A549 (cell line): ENCODE measurements around the gene UPK3A. TPM values are rescaled to one million over a fixed set of nuclear protein-coding genes. Genes with fewer than 3 reads are reported as not detected.
A peak's percentile ranks its signal among the peaks of the same experiment; 100 is the strongest.

ENCODE experiments used
- ATAC-seq, 2 experiments: fragments of 200-7000 bp in 1 of 2; fragments of >200 bp in 1 of 2; cut with Nextera tagmentation in 1 of 2; cut with Tn5 transposase in 1 of 2; 3 replicates each; pipeline versions ENCODE4 v1.8.0 to v1.9.1; 2018 to 2020; ENCODE audit warnings: mild to moderate bottlenecking in 1 of 2, moderate library complexity in 1 of 2
- CTCF ChIA-PET: fragments of 300-600 bp; sonication (Branson Sonifier 250); formaldehyde crosslinking; extraction: SDS; loops from one replicate; lab custom pipeline; 2021; ENCODE audit warnings: antibody characterized with exemption, inconsistent platforms; lab: Yijun Ruan, JAX
- POLR2A ChIA-PET: fragments of 350-600 bp; formaldehyde crosslinking; extraction: SDS; loops from one replicate; lab custom pipeline; 2021; ENCODE audit warnings: antibody characterized with exemption, inconsistent platforms; lab: Yijun Ruan, JAX
- DNase-seq, 2 experiments: peaks; one replicate each; pipeline versions ENCODE4 v3.0.0 to v3.0.0-alpha.2; 2011 to 2016; ENCODE audit warnings: low read depth in 1 of 2, low spot score in 1 of 2
- FAIRE-seq: peaks from 2 replicates; lab custom pipeline; 2011; peaks lifted over from hg19 to GRCh38; lab: Jason Lieb, UNC
- H3K27ac ChIP-seq, 2 experiments: fragments of >200 bp; sonication (Bioruptor Twin); formaldehyde crosslinking; 3 replicates each; pipeline ENCODE4 v1.5.1; 2016 to 2017
- H3K4me1 ChIP-seq: fragments of >200 bp; sonication (Bioruptor Twin); formaldehyde crosslinking; 3 replicates; pipeline ENCODE4 v1.6.1; 2016
- H3K4me2 ChIP-seq: fragments of >200 bp; sonication (Bioruptor Twin); formaldehyde crosslinking; 3 replicates; pipeline ENCODE4 v1.6.1; 2016
- H3K4me3 ChIP-seq: fragments of >200 bp; sonication (Bioruptor Twin); formaldehyde crosslinking; 3 replicates; pipeline ENCODE4 v1.5.1; 2016
- H3K9me3 ChIP-seq: fragments of >200 bp; sonication (Bioruptor Twin); formaldehyde crosslinking; 3 replicates; pipeline ENCODE4 v1.6.1; 2016
- EP300 ChIP-seq, 2 experiments: fragments of >200 bp; sonication (Bioruptor Twin); formaldehyde crosslinking; IDR thresholded peaks; 2 replicates in 1 of 2; 3 replicates in 1 of 2; pipeline ENCODE4 v1.6.1; 2016 to 2017
- ESRRA ChIP-seq: fragments of 150-350 bp; IDR thresholded peaks from 2 replicates; pipeline ENCODE4 v1.6.1; 2014; ENCODE audit warnings: mild to moderate bottlenecking, low read length, borderline replicate concordance
- FOSB ChIP-seq: fragments of 250-450 bp; sonication (Bioruptor Pico); IDR thresholded peaks from 2 replicates; pipeline ENCODE4 v1.5.0; 2020; ENCODE audit warnings: mild to moderate bottlenecking, moderate library complexity
- HMGXB4 ChIP-seq: fragments of 250-450 bp; sonication (Bioruptor Pico); IDR thresholded peaks from 2 replicates; pipeline ENCODE4 v1.5.0; 2021; ENCODE audit warnings: mild to moderate bottlenecking, moderate library complexity, borderline replicate concordance
- KDM1A ChIP-seq: fragments of 200-600 bp; sonication (generic); IDR thresholded peaks from 2 replicates; pipeline ENCODE4 v1.6.1; 2016; ENCODE audit warnings: low read depth, mild to moderate bottlenecking
- MYC ChIP-seq: IDR thresholded peaks from 2 replicates; pipeline ENCODE4 v1.6.1; 2012; ENCODE audit warnings: mild to moderate bottlenecking, inconsistent platforms, low read length, improper control_type of control experiment, borderline replicate concordance
- NPAS2 ChIP-seq: fragments of 250-450 bp; sonication (Bioruptor Pico); IDR thresholded peaks from 2 replicates; pipeline ENCODE4 v1.8.0; 2022; ENCODE audit warnings: mild to moderate bottlenecking, moderate library complexity, borderline replicate concordance
- POLR2A ChIP-seq: IDR thresholded peaks from 2 replicates; pipeline ENCODE4 v1.6.1; 2012; ENCODE audit warnings: mild to moderate bottlenecking, low read length
- RCOR1 ChIP-seq: fragments of 150-350 bp; IDR thresholded peaks from 2 replicates; pipeline ENCODE4 v1.6.1; 2014; ENCODE audit warnings: antibody characterized with exemption, low read length, low read depth
- SREBF2 ChIP-seq: fragments of 450-650 bp; IDR thresholded peaks from 2 replicates; pipeline ENCODE4 v1.6.1; 2014; ENCODE audit warnings: mild to moderate bottlenecking, moderate library complexity
- ZFP36 ChIP-seq: fragments of 450-650 bp; IDR thresholded peaks from 2 replicates; pipeline ENCODE4 v1.6.1; 2014; ENCODE audit warnings: borderline replicate concordance; ENCODE audit not compliant: partially characterized antibody
- ZNF302 ChIP-seq: fragments of 250-450 bp; sonication (Bioruptor Pico); IDR thresholded peaks from 2 replicates; pipeline ENCODE4 v1.9.0; 2021; ENCODE audit warnings: inconsistent platforms, mild to moderate bottlenecking, moderate library complexity
- WGBS: methylation state at CpG from one replicate; pipeline ENCODE4 v1.1.6; 2017; ENCODE audit errors: missing lambda C conversion rate; 5-methylcytosine and 5-hydroxymethylcytosine counted together
- polyA plus RNA-seq, 4 experiments: library from polyadenylated mRNA; depleted of rRNA in 3 of 4; stranded (reverse); fragments of >200 nt; fragmentation: RNase III in 1 of 4; extraction: RNeasy Plus Mini Kit Qiagen cat#74134 plus additional on column Dnase treatment in 1 of 4; gene quantifications; 2 replicates in 3 of 4; 3 replicates in 1 of 4; pipeline ENCODE4 v1.2.3, GENCODE V29; 2011 to 2017

Gene UPK3A
- polyA plus RNA-seq, 2 of the 4 experiments (the other 2 are of a cell fraction) = not detected

GRCh38 chr22:45235851-45236342 lies 48.9 kb upstream of the UPK3A start:
- no peak for DNase-seq
- WGBS = 80% methylated on average over 10 of the region's 20 CpGs
- Histone ChIP-seq H3K4me3 (no peak overlapping the region), H3K27ac (no peak overlapping the region), H3K9me3 (no peaks in the 10 kb centered on the region), H3K4me1 (peaks cover 9% of the 10 kb centered on the region; the same call in 2 of the 3 replicates)
- POLR2A ChIA-PET = no interaction called here
- TF ChIP-seq MYC = no peak
- TF ChIP-seq, all 56 proteins: peak for 0
- FAIRE-seq (no peak), ATAC-seq (no peak)
- H3K4me2 ChIP-seq = no peak overlapping the region
- CTCF ChIA-PET = no interaction called here

GRCh38 chr22:45237065-45237990 lies 47.4 kb upstream of the UPK3A start:
- TF ChIP-seq RCOR1 (no peak), SREBF2 (no peak), POLR2A (no peak), HMGXB4 (CRISPR knock-in tag) (no peak), ZNF302 (CRISPR knock-in tag) (no peak)
- H3K4me1 ChIP-seq = peaks cover 18% of the 10 kb centered on the region
- DNase-seq (no peak), FAIRE-seq (no peak), ATAC-seq (no peak)
- no peak overlapping the region for H3K4me3 ChIP-seq
- H3K27ac ChIP-seq = no peak overlapping the region
- ChIA-PET POLR2A (no interaction called here), CTCF (interaction anchor here (0.9 to 1.2 kb wide), 2 partner anchors 17 to 27 kb away, joined by 3 read pairs; no protein-coding TSS in a partner anchor)
- H3K9me3 ChIP-seq = no peaks in the 10 kb centered on the region
- no peak overlapping the region for H3K4me2 ChIP-seq
- WGBS = 91% methylated on average over 12 of the region's 15 CpGs

- H3K9me3 ChIP-seq = no peaks in the 10 kb centered on the region
- H3K27ac ChIP-seq = no peak overlapping the region
- H3K4me3 ChIP-seq = no peak overlapping the region
- ATAC-seq = no peak
- peaks cover 28% of the 10 kb centered on the region for H3K4me1 ChIP-seq
- no peak for TF ChIP-seq KDM1A
- POLR2A ChIA-PET = no interaction called here
- no peak for FAIRE-seq
- no peak overlapping the region for H3K4me2 ChIP-seq
- CTCF ChIA-PET = interaction anchor here (0.9 to 1.2 kb wide), 2 partner anchors 18 to 26 kb away, joined by 3 read pairs; no protein-coding TSS in a partner anchor
- 92% methylated on average over 18 of the region's 18 CpGs for WGBS
- no peak for DNase-seq
These were observed 46.4 kb upstream of the UPK3A start for GRCh38 chr22:45238076-45238956.

GRCh38 chr22:45238957-45239680 lies 45.6 kb upstream of the UPK3A start:
- FAIRE-seq (no peak), ATAC-seq (peak in 1 of 2 experiments; percentile 33; a peak in 2 of 6 replicates)
- peaks cover 31% of the 10 kb centered on the region for H3K4me1 ChIP-seq
- no peak for TF ChIP-seq ESRRA
- TF ChIP-seq, all 56 proteins: peak for 0
- ChIA-PET POLR2A (no interaction called here), CTCF (no interaction called here)
- WGBS = 66% methylated on average over 6 of the region's 6 CpGs
- Histone ChIP-seq H3K27ac (peak overlapping the region in 1 of 2 experiments; percentile 84; a peak in 1 of 6 replicates), H3K4me2 (peak overlapping the region; percentile 93), H3K4me3 (peak overlapping the region; percentile 78; the same call in 1 of the 3 replicates), H3K9me3 (no peaks in the 10 kb centered on the region)
- no peak for DNase-seq

- Histone ChIP-seq H3K4me3 (peak overlapping the region; percentile 78), H3K9me3 (no peaks in the 10 kb centered on the region), H3K4me2 (peak overlapping the region; percentile 93), H3K27ac (peak overlapping the region; percentile 79 to 84; a peak in 5 of 6 replicates), H3K4me1 (peaks cover 34% of the 10 kb centered on the region)
- CTCF ChIA-PET = no interaction called here
- ATAC-seq (no peak), DNase-seq (no peak), FAIRE-seq (no peak)
- WGBS = 43% methylated on average over 7 of the region's 8 CpGs
- TF ChIP-seq FOSB (CRISPR knock-in tag) = no peak
- no peak for TF ChIP-seq EP300 (IDR thresholded peaks at IDR 0.05)
- no peak for TF ChIP-seq ZFP36
- no peak for TF ChIP-seq NPAS2
- POLR2A ChIA-PET = no interaction called here
These were observed 45.1 kb upstream of the UPK3A start for GRCh38 chr22:45239681-45240051.
